ENCODE results near the gene ATP8B3. TPM values are rescaled to one million over a fixed set of nuclear protein-coding genes. Genes with fewer than 3 reads are reported as not detected.

ATP8B3 gene
- total and polyA plus RNA-seq, 9 of the 15 experiments (the other 6 are each of a cell fraction or from before 2014, with no cell fraction given) = 1.2 to 12.3 (median 3.8) TPM

GRCh38 chr19:1739960-1740629 is 72.0 kb downstream of the ATP8B3 start:
- ChIA-PET POLR2A (interaction anchor here (0.8 kb wide), 1 partner anchor 13 kb away, joined by 4 read pairs; no protein-coding TSS in a partner anchor), CTCF (ENCODE audit: low intra/inter-chr PET ratio) (no interaction called here)
- no peak overlapping the region for H3K27ac ChIP-seq (ENCODE audit: extremely low read depth, low read depth, low read length)
- H3K4me2 ChIP-seq (ENCODE audit: insufficient read depth, low read length) = no peak overlapping the region
- H2AFZ ChIP-seq (ENCODE audit: low read depth, low read length) = no peak overlapping the region
- H3K4me3 ChIP-seq = no peak overlapping the region
- no peaks in the 10 kb centered on the region for H3K79me2 ChIP-seq (ENCODE audit: control insufficient read depth, insufficient read depth, low read length)
- peak; percentile 48; the same call in 1 of the 2 replicates for TF ChIP-seq BCOR (IDR thresholded peaks at IDR 0.05)
- no peak for TF ChIP-seq ZNF584 (CRISPR knock-in tag; IDR thresholded peaks at IDR 0.05; ENCODE audit: low read depth)
- peak; percentile 47 for TF ChIP-seq RBM25 (IDR thresholded peaks at IDR 0.05; ENCODE audit: low read depth, low read length, severe bottlenecking)
- 0 out of 3 replicates have a peak, but pooled peaks of 1 of the 2 experiments have one; percentile 25 for TF ChIP-seq CBX3 (IDR thresholded peaks at IDR 0.05; ENCODE audit: borderline replicate concordance in 1 of 2, low read length in 2 of 2)
- 0 out of 4 replicates have a peak, but pooled peaks of 1 of the 2 experiments have one; percentile 6 for TF ChIP-seq KDM1A (IDR thresholded peaks at IDR 0.05)
- TF ChIP-seq ZNF121 (CRISPR knock-in tag; conservative IDR thresholded peaks at IDR 0.05) = peak; percentile 94
- TF ChIP-seq CCNT2 (IDR thresholded peaks at IDR 0.05; ENCODE audit: borderline replicate concordance, extremely low read depth, insufficient read length, low read depth, low read length) = no peak
- no TSS peak for BruUV-seq (replicated peaks)
- H3K36me3 ChIP-seq (ENCODE audit: control insufficient read depth, insufficient read depth, low read length) = no peaks in the 10 kb centered on the region
- no peaks in the 10 kb centered on the region for H4K20me1 ChIP-seq (replicated peaks; ENCODE audit: control insufficient read depth, insufficient read depth, low read length)
- intact Hi-C loops (cut with micrococcal nuclease) = no loop called here
- FAIRE-seq (no peak), ATAC-seq (no peak), DNase-seq (ENCODE audit: extremely low read depth in 1 of 4, low spot score in 3 of 4) (no peak)
- peaks cover 9 to 24% of the 10 kb centered on the region in 2 experiments; a peak in 3 of 5 replicates for H3K27me3 ChIP-seq (ENCODE audit: control insufficient read depth in 2 of 2, insufficient read depth in 2 of 2, low read length in 2 of 2)
- 48% methylated on average over 11 of the region's 11 CpGs for WGBS (ENCODE audit: insufficient coverage, low coverage, missing lambda C conversion rate)
- peaks cover 2 to 30% of the 10 kb centered on the region in 2 experiments; a peak in 3 of 5 replicates for H3K4me1 ChIP-seq (replicated peaks in 1 of 2; ENCODE audit: control insufficient read depth in 2 of 2, insufficient read depth in 2 of 2, low read length in 2 of 2)
- in situ Hi-C loops (cut with MboI) = no loop called here
- H3K9ac ChIP-seq (ENCODE audit: insufficient read depth in 1 of 2, low read depth in 2 of 2, low read length in 2 of 2) = no peak overlapping the region
- no peaks in the 10 kb centered on the region for H3K9me3 ChIP-seq (replicated peaks; ENCODE audit: control insufficient read depth, insufficient read depth, low read depth, low read length)
- no peaks in the 10 kb centered on the region for H3K9me1 ChIP-seq (ENCODE audit: control insufficient read depth, insufficient read depth, low read length)
